IgD-negative memory B cell (primary cell): ENCODE data around the gene HSPB1. TPM values are rescaled to one million over a fixed set of nuclear protein-coding genes. Genes with fewer than 3 reads are reported as not detected.
A peak's percentile ranks its signal among the peaks of the same experiment; 100 is the strongest.
"Not testable (repeated sequence)": the region's sequence is repeated elsewhere in the genome, so short reads cannot be mapped to it uniquely, and the experiment has no call there.

ENCODE experiments used
- H3K27ac Mint-ChIP-seq, 3 donors: one replicate each; pipeline ENCODE4 v1.8.0; 2020 to 2022; ENCODE audit warnings: mild to moderate bottlenecking in 3 of 3, mixed read lengths in 3 of 3, moderate library complexity in 1 of 3
- H3K27me3 Mint-ChIP-seq: one replicate; pipeline ENCODE4 v1.8.0; 2021; ENCODE audit warnings: mixed read lengths
- H3K36me3 Mint-ChIP-seq: one replicate; pipeline ENCODE4 v1.8.0; 2020; ENCODE audit warnings: mild to moderate bottlenecking, mixed read lengths
- H3K4me1 Mint-ChIP-seq, 3 donors: one replicate each; pipeline ENCODE4 v1.8.0; 2020 to 2022; ENCODE audit warnings: mixed read lengths in 3 of 3, mild to moderate bottlenecking in 1 of 3
- H3K4me3 Mint-ChIP-seq, 4 donors: one replicate each; pipeline ENCODE4 v1.8.0; 2020 to 2022; ENCODE audit warnings: mild to moderate bottlenecking in 4 of 4, mixed read lengths in 4 of 4, moderate library complexity in 3 of 4
- H3K9me3 Mint-ChIP-seq, 3 donors: one replicate each; pipeline ENCODE4 v1.8.0; 2020 to 2021; ENCODE audit warnings: mixed read lengths in 3 of 3, mild to moderate bottlenecking in 1 of 3
- polyA plus RNA-seq: library from polyadenylated mRNA; unstranded; fragments of 300-500 nt; fragmentation: Illumina TruSeq; gene quantifications from one replicate; pipeline ENCODE4 v1.2.3, GENCODE V29; 2021

Gene HSPB1
- polyA plus RNA-seq, 1 donor from 2014 or later, result 76.4 TPM

DNA sequence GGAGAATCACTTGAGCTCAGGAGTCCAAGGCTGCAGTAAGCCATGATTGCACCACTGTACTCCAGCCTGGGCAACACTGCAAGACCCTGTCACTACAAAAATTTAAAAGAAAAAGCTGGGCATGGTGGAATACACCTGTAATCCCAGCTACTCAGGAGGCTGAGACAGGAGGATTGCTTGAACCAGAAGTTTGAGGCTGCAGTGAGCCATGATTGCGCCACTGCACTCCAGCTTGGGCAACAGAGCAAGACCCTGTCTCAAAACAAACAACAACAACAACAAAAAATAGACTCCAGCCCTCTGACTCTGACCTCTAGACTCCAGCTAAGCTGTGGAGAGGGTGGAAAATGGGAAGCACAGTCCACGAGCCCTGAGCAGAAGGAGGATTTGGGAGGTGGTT lies 31.1 kb upstream of the HSPB1 start:
- peaks cover 5 to 13% (median 9%) of the 10 kb centered on the region in 3 donors for H3K4me1 Mint-ChIP-seq

GRCh38 chr7:76272142-76272541 lies 30.3 kb upstream of the HSPB1 start:
- peaks cover 5 to 13% (median 9%) of the 10 kb centered on the region in 3 donors for H3K4me1 Mint-ChIP-seq
- no peaks in the 10 kb centered on the region for H3K36me3 Mint-ChIP-seq
- H3K27ac Mint-ChIP-seq, result no peak overlapping the region
- no peaks in the 10 kb centered on the region for H3K9me3 Mint-ChIP-seq
- peaks cover 20% of the 10 kb centered on the region for H3K27me3 Mint-ChIP-seq
- H3K4me3 Mint-ChIP-seq, result no peak overlapping the region

More for the DNA sequence above, 31.1 kb upstream of the HSPB1 start:
- H3K4me3 Mint-ChIP-seq, H3K36me3 Mint-ChIP-seq, H3K9me3 Mint-ChIP-seq, H3K27ac Mint-ChIP-seq: not testable (repeated sequence)
- H3K27me3 Mint-ChIP-seq, result peaks cover 17% of the 10 kb centered on the region

- H3K4me3 Mint-ChIP-seq, result no peak overlapping the region
- H3K27me3 Mint-ChIP-seq, result peaks cover 18% of the 10 kb centered on the region
- H3K36me3 Mint-ChIP-seq, result no peaks in the 10 kb centered on the region
- H3K9me3 Mint-ChIP-seq, result no peaks in the 10 kb centered on the region
- H3K27ac Mint-ChIP-seq, result no peak overlapping the region
- H3K4me1 Mint-ChIP-seq, result peaks cover 5 to 13% (median 9%) of the 10 kb centered on the region in 3 donors
These were observed 29.5 kb upstream of the HSPB1 start for GRCh38 chr7:76272851-76273497.

GRCh38 chr7:76273503-76273902 lies 29.0 kb upstream of the HSPB1 start:
- H3K27me3 Mint-ChIP-seq, result peaks cover 16% of the 10 kb centered on the region
- peak overlapping the region in 1 of 3 donors; percentile 21 for H3K27ac Mint-ChIP-seq
- no peaks in the 10 kb centered on the region for H3K9me3 Mint-ChIP-seq
- no peaks in the 10 kb centered on the region for H3K36me3 Mint-ChIP-seq
- peaks cover 5 to 11% (median 7%) of the 10 kb centered on the region in 3 donors for H3K4me1 Mint-ChIP-seq
- H3K4me3 Mint-ChIP-seq, result peak overlapping the region in 1 of 4 donors; percentile 30

GRCh38 chr7:76278540-76278939 lies 23.9 kb upstream of the HSPB1 start:
- Mint-ChIP-seq H3K27me3 (peaks cover 25% of the 10 kb centered on the region), H3K4me1 (peaks cover 4 to 9% (median 8%) of the 10 kb centered on the region in 3 donors), H3K9me3 (peaks cover 0 to 2% (median 0%) of the 10 kb centered on the region in 3 donors), H3K27ac (no peak overlapping the region), H3K36me3 (no peaks in the 10 kb centered on the region), H3K4me3 (peak overlapping the region in 1 of 4 donors; percentile 28)

GRCh38 chr7:76280408-76280807 lies 22.1 kb upstream of the HSPB1 start:
- Mint-ChIP-seq H3K27ac (no peak overlapping the region), H3K27me3 (peaks cover 34% of the 10 kb centered on the region), H3K4me1 (peaks cover 4 to 8% (median 8%) of the 10 kb centered on the region in 3 donors), H3K9me3 (peaks cover 0 to 2% (median 0%) of the 10 kb centered on the region in 3 donors), H3K4me3 (peak overlapping the region in 1 of 4 donors; percentile 91), H3K36me3 (no peaks in the 10 kb centered on the region)

GRCh38 chr7:76281006-76281705 lies 21.3 kb upstream of the HSPB1 start:
- Mint-ChIP-seq H3K36me3 (no peaks in the 10 kb centered on the region), H3K9me3 (peaks cover 0 to 2% (median 0%) of the 10 kb centered on the region in 3 donors), H3K27me3 (peaks cover 32% of the 10 kb centered on the region), H3K27ac (no peak overlapping the region), H3K4me3 (peak overlapping the region in 3 of 4 donors; percentile 80 to 91 (median 82)), H3K4me1 (peaks cover 4 to 8% (median 8%) of the 10 kb centered on the region in 3 donors)

- Mint-ChIP-seq H3K9me3 (peaks cover 0 to 2% (median 0%) of the 10 kb centered on the region in 3 donors), H3K4me3 (peak overlapping the region in 3 of 4 donors; percentile 58 to 90 (median 83)), H3K36me3 (no peaks in the 10 kb centered on the region), H3K27ac (no peak overlapping the region), H3K4me1 (peaks cover 4 to 8% (median 8%) of the 10 kb centered on the region in 3 donors), H3K27me3 (peaks cover 28% of the 10 kb centered on the region)
These were observed 20.6 kb upstream of the HSPB1 start for GRCh38 chr7:76281706-76282343.

DNA sequence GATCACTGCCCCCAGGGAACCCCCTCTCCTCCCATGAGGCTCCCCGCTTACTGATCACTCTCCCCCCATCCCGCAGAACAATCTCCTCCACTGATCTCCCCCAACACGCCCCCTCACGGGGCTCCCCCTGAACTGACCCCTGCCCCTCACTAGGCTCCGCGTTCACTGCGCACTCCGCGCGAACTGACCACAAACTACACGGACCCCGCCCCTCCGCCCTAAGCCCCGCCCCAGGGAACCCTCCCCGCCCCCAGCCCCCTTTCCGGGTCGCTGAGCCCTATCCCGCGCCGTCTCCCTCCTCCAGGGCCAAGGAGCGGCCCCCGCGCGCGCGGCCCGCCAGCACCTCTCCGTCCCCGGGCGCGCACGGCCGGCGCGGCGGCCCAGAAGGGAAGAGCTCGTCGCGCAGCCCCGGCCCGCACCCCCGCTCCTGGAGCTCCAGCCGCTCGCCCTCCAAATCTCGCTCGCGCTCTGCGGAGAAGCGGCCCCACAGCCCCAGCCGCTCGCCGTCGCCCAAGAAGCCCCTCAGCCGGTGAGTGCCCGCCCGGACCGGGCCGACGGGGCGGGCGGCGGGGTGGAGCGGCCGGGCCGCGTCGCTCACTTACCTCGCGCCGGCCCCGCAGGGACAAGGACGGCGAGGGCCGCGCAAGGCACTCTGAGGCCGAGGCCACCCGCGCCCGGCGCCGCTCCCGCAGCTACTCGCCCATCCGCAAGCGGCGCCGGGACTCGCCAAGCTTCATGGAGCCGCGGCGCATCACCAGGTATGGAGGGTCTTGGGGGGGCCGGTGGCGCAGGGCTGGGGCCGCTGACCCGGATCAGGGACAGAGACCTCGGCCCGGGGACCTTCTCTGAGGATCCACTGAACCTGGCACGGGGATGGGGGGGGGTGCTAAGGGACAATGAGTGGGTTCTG lies 19.9 kb upstream of the HSPB1 start:
- Mint-ChIP-seq H3K9me3 (peaks cover 0 to 2% (median 0%) of the 10 kb centered on the region in 3 donors), H3K4me3 (peak overlapping the region in 2 of 4 donors; percentile 83 to 90), H3K4me1 (peaks cover 4 to 8% (median 8%) of the 10 kb centered on the region in 3 donors), H3K36me3 (no peaks in the 10 kb centered on the region), H3K27me3 (peaks cover 27% of the 10 kb centered on the region), H3K27ac (no peak overlapping the region)

DNA sequence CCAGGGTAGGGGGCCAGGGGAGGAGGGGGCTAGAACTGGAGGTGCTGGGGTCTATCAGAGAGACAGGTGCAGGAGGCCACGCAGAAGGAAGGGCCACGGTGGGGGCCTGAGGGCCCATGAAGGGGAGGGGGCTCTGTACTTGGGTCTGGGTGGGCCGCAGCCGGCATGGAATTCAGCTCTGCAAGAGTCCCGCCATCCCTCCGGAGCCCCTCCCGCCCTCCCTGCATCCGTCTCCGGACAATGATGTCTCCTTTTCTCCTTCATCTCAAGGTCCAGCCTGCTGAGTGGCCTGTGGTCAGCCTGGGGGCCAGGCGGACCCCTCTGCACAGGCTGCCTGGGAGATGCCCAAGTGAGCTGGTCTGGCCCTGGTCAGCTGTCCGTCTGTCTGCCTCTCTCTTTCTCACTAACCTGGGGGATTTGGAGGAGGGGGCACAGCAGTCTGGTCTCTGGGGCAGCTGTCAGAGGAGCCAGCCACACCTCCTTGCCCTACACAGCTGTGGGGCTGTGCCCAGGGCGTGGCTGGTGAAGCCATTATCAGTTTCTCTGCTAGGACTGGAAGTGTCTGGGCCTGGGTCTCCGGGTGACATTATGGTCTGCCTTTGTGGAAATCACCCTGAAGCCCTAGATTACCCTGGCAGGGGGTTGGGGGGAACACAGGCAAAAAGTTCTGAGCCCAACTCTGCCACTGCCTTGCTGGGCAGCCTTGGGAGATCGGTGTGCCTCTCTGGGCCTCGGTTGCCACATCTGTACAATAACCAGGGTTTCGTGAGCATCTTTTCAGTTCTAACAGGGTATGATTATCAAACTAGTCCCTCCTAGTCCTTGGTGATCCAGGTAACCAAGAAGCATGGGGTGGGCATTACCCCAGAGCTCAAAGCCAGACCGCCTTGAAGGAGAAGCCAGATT lies 19.0 kb upstream of the HSPB1 start:
- Mint-ChIP-seq H3K27ac (no peak overlapping the region), H3K4me3 (peak overlapping the region; percentile 52 to 85 (median 70)), H3K4me1 (peaks cover 4 to 8% (median 8%) of the 10 kb centered on the region in 3 donors), H3K27me3 (peaks cover 27% of the 10 kb centered on the region), H3K9me3 (peaks cover 0 to 2% (median 0%) of the 10 kb centered on the region in 3 donors), H3K36me3 (no peaks in the 10 kb centered on the region)

GRCh38 chr7:76285604-76286374 lies 16.7 kb upstream of the HSPB1 start:
- peaks cover 22% of the 10 kb centered on the region for H3K27me3 Mint-ChIP-seq
- no peak overlapping the region for H3K27ac Mint-ChIP-seq
- peaks cover 0 to 2% (median 0%) of the 10 kb centered on the region in 3 donors for H3K9me3 Mint-ChIP-seq
- H3K4me3 Mint-ChIP-seq, result no peak overlapping the region
- no peaks in the 10 kb centered on the region for H3K36me3 Mint-ChIP-seq
- H3K4me1 Mint-ChIP-seq, result peaks cover 0 to 6% (median 4%) of the 10 kb centered on the region in 3 donors

- H3K4me1 Mint-ChIP-seq, result peaks cover 0 to 6% (median 4%) of the 10 kb centered on the region in 3 donors
- H3K4me3 Mint-ChIP-seq, result no peak overlapping the region
- H3K9me3 Mint-ChIP-seq, result no peaks in the 10 kb centered on the region
- no peaks in the 10 kb centered on the region for H3K36me3 Mint-ChIP-seq
- H3K27ac Mint-ChIP-seq, result no peak overlapping the region
- peaks cover 17% of the 10 kb centered on the region for H3K27me3 Mint-ChIP-seq
These were observed 15.6 kb upstream of the HSPB1 start for GRCh38 chr7:76286842-76287403.
